GM04503 (cell line): ENCODE results near the gene DDN.

Experiments
- DNase-seq: peaks from one replicate; pipeline ENCODE4 v3.0.0-alpha.2; 2012; ENCODE audit warnings: low read depth

Gene DDN

GRCh38 chr12:48981757-48982157, 17.4 kb downstream of the DDN start:
- DNase-seq: no peak

- no peak for DNase-seq
Observed at GRCh38 chr12:48980953-48981756, 18.0 kb downstream of the DDN start.

- no peak for DNase-seq
Observed at GRCh38 chr12:48980389-48980952, 18.7 kb downstream of the DDN start.

GRCh38 chr12:48979602-48980388, 19.4 kb downstream of the DDN start:
- no peak for DNase-seq

- no peak for DNase-seq
Observed at GRCh38 chr12:48978741-48979601, 20.2 kb downstream of the DDN start.

- no peak for DNase-seq
Observed at GRCh38 chr12:48978291-48978740, 20.9 kb downstream of the DDN start, which contains the start of gene WNT1. Gene WNT1, plus strand, starts transcription at chr12:48978322. Its CDS starts 329 bp downstream, at chr12:48978651.

GRCh38 chr12:48977290-48978281, 21.6 kb downstream of the DDN start:
- no peak for DNase-seq

GRCh38 chr12:48973941-48974673, 25.1 kb downstream of the DDN start:
- DNase-seq: no peak

- no peak for DNase-seq
Observed at GRCh38 chr12:48973531-48973930, 25.6 kb downstream of the DDN start.

- DNase-seq: no peak
Observed at GRCh38 chr12:48972952-48973483, 26.2 kb downstream of the DDN start.

- DNase-seq: no peak
Observed at GRCh38 chr12:48972213-48972951, 26.8 kb downstream of the DDN start.

- no peak for DNase-seq
Observed at GRCh38 chr12:48970702-48971334, 28.4 kb downstream of the DDN start.

GRCh38 chr12:48969833-48970701, 29.1 kb downstream of the DDN start:
- no peak for DNase-seq

- no peak for DNase-seq
Observed at GRCh38 chr12:48969160-48969771, 29.9 kb downstream of the DDN start.

- DNase-seq: no peak
Observed at GRCh38 chr12:48968467-48968866, 30.7 kb downstream of the DDN start.

- no peak for DNase-seq
Observed at GRCh38 chr12:48967991-48968390, 31.2 kb downstream of the DDN start.
